Nephron (organoid): ENCODE measurements around the gene CIZ1.
"Not testable (repeated sequence)": the region's sequence is repeated elsewhere in the genome, so short reads cannot be mapped to it uniquely, and the experiment has no call there.

Experiments
- H3K27ac Mint-ChIP-seq, 3 experiments: 2 replicates each; pipeline ENCODE4 v1.8.0; 2020; ENCODE audit warnings: mixed read lengths in 3 of 3, mild to moderate bottlenecking in 2 of 3, moderate library complexity in 1 of 3
- H3K27me3 Mint-ChIP-seq: 2 replicates; pipeline ENCODE4 v1.8.0; 2021; ENCODE audit warnings: low read depth, mild to moderate bottlenecking, moderate library complexity, mixed read lengths
- H3K36me3 Mint-ChIP-seq: 2 replicates; pipeline ENCODE4 v1.8.0; 2020; ENCODE audit warnings: low read depth, mixed read lengths
- H3K4me1 Mint-ChIP-seq: 2 replicates; pipeline ENCODE4 v1.8.0; 2020; ENCODE audit warnings: mixed read lengths
- H3K4me3 Mint-ChIP-seq, 3 experiments: 2 replicates each; pipeline ENCODE4 v1.8.0; 2020; ENCODE audit warnings: mild to moderate bottlenecking in 3 of 3, mixed read lengths in 3 of 3, moderate library complexity in 2 of 3
- H3K9me3 Mint-ChIP-seq: 2 replicates; pipeline ENCODE4 v1.8.0; 2020; ENCODE audit warnings: mixed read lengths
- TF ChIP-seq, protein P1 (sequence below), 3 experiments: fragments of 200-600 bp; sonication (generic); IDR thresholded peaks; one replicate each; pipeline ENCODE4 v1.5.0; 2021; ENCODE audit warnings: antibody characterized with exemption in 3 of 3; ENCODE audit not compliant: unreplicated experiment in 3 of 3

CIZ1 gene, protein sequence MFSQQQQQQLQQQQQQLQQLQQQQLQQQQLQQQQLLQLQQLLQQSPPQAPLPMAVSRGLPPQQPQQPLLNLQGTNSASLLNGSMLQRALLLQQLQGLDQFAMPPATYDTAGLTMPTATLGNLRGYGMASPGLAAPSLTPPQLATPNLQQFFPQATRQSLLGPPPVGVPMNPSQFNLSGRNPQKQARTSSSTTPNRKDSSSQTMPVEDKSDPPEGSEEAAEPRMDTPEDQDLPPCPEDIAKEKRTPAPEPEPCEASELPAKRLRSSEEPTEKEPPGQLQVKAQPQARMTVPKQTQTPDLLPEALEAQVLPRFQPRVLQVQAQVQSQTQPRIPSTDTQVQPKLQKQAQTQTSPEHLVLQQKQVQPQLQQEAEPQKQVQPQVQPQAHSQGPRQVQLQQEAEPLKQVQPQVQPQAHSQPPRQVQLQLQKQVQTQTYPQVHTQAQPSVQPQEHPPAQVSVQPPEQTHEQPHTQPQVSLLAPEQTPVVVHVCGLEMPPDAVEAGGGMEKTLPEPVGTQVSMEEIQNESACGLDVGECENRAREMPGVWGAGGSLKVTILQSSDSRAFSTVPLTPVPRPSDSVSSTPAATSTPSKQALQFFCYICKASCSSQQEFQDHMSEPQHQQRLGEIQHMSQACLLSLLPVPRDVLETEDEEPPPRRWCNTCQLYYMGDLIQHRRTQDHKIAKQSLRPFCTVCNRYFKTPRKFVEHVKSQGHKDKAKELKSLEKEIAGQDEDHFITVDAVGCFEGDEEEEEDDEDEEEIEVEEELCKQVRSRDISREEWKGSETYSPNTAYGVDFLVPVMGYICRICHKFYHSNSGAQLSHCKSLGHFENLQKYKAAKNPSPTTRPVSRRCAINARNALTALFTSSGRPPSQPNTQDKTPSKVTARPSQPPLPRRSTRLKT

DNA sequence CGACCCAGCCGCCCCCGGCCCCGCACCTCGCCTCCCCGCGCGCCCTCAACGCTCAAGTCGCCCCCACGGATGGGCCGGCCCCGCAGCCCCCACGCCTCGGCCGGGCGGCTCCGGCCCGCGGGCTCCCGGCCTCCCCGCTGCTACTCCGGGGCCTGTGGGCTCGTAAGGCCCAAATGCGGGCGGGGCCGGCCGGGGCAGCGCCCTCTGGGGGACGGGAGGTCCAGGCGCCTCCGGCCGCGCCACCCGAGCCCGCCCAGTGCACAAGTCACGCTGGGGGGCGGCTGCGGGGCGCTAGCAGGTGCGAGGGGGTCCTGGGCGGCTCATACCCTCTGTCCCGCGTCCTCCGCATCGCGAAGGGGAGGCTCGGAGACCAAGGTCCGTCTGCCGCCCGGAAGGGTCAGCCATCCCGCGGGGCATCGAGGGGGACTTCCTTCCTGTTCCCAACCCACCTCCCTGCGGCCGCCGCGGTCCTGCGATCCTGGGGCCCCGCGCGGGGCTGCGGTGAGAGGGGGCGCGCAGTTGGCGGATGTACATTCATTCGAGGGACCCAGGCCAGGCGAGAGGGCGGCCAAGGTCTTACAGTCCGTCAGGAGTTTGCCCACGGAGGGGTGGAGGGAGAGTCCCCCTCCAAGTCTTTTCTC lies at the start of gene CIZ1:
TSS of gene CIZ1 (minus strand) at position 167 of the 641 bp plus-strand sequence. CDS start 715 bp downstream, outside the sequence.
- peak within 1 kb of the TSS; percentile 95 to 100 (median 100) for H3K4me3 Mint-ChIP-seq
- peaks cover 9% of the 10 kb centered on the region for H3K4me1 Mint-ChIP-seq
- no peaks in the 10 kb centered on the region for H3K9me3 Mint-ChIP-seq
- TF ChIP-seq, protein P1, sequence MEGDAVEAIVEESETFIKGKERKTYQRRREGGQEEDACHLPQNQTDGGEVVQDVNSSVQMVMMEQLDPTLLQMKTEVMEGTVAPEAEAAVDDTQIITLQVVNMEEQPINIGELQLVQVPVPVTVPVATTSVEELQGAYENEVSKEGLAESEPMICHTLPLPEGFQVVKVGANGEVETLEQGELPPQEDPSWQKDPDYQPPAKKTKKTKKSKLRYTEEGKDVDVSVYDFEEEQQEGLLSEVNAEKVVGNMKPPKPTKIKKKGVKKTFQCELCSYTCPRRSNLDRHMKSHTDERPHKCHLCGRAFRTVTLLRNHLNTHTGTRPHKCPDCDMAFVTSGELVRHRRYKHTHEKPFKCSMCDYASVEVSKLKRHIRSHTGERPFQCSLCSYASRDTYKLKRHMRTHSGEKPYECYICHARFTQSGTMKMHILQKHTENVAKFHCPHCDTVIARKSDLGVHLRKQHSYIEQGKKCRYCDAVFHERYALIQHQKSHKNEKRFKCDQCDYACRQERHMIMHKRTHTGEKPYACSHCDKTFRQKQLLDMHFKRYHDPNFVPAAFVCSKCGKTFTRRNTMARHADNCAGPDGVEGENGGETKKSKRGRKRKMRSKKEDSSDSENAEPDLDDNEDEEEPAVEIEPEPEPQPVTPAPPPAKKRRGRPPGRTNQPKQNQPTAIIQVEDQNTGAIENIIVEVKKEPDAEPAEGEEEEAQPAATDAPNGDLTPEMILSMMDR (IDR thresholded peaks at IDR 0.05; ENCODE audit: unreplicated experiment in 3 of 3) = peak; percentile 84 to 88 (median 85)
- peaks cover 27% of the 10 kb centered on the region for H3K36me3 Mint-ChIP-seq
- H3K27me3 Mint-ChIP-seq = no peaks in the 10 kb centered on the region
- peak within 1 kb of the TSS; percentile 94 to 98 (median 97) for H3K27ac Mint-ChIP-seq

DNA sequence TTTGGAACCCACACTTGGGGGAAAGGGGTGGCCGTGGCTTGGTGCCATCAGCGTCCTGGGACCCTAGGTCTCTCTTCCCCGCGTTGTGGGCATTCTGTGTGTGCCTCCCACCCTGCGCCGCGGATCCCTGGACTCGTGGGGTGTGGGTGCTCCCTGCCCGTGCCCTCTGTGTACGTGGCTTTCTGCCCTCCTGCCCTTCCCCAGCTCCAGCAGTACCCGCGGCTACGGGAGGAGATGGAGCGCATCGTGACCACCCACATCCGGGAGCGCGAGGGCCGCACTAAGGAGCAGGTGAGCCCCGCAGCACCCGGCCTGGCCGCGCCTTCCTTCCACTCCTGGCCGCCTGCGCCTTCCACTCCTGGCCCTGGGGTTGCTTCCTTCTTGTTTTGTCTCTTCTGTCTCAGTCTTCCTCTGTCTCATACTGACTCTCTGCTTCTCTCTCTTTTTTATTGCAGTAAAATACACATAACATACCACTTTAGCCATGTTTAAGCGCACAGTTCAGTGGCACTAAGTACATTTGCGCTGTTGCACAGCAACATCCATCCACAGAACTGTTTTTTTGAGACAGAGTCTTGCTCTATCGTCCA lies 42.5 kb upstream of the CIZ1 start:
- no peaks in the 10 kb centered on the region for H3K27me3 Mint-ChIP-seq
- no peaks in the 10 kb centered on the region for H3K9me3 Mint-ChIP-seq
- H3K4me3 Mint-ChIP-seq = no peak overlapping the region
- H3K27ac Mint-ChIP-seq = no peak overlapping the region
- H3K36me3 Mint-ChIP-seq = peaks cover 21% of the 10 kb centered on the region
- H3K4me1 Mint-ChIP-seq = no peaks in the 10 kb centered on the region
- TF ChIP-seq, protein P1 (IDR thresholded peaks at IDR 0.05; ENCODE audit: unreplicated experiment in 3 of 3) = no peak

DNA sequence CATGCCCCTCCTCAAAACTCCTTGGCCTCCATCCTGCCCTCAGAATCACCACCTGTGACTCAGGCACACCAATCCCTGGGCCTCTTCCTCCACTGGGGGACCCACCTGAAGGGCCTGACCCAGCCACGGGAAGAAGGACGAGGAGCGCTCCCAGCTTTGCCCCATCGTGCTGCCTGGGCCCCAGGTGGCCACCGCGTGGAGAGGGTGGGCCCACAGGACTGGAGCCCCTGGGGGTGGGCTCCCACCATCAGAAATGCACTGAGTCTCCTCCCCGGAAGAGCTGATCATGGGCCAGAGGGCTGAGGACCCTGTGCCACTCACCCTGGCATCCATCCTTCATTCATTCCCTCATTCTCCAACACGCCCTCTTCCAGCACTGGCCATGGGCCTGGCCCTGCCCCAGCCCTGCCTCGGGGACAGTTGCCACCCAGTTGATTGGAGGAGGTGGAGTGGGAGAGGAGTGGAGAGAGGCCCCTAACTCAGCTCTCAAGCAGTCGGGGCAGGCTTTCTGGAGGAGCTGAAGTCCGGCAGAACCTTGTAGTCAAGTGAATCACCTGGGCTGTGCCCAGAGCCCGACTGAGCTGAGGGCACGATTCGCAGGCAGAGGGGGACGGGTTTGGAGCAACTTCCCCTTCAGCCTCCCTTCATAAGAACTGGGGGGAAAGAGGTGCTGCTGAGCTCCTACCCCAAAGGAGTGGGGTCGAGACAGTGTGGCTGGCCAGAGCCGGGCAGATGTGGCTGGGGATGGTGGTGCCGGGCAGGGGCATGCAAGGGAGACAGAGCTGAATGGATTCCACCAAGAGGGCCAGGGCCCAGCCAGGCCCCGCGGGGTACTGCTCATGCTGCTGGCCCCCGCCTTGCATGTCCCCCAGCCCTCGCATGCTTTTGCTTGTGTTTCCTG lies 41.4 kb upstream of the CIZ1 start:
- no peak overlapping the region for H3K4me3 Mint-ChIP-seq
- no peaks in the 10 kb centered on the region for H3K4me1 Mint-ChIP-seq
- no peak overlapping the region for H3K27ac Mint-ChIP-seq
- H3K9me3 Mint-ChIP-seq = no peaks in the 10 kb centered on the region
- H3K36me3 Mint-ChIP-seq = peaks cover 21% of the 10 kb centered on the region
- TF ChIP-seq, protein P1 (IDR thresholded peaks at IDR 0.05; ENCODE audit: unreplicated experiment in 3 of 3) = no peak
- H3K27me3 Mint-ChIP-seq = no peaks in the 10 kb centered on the region

DNA sequence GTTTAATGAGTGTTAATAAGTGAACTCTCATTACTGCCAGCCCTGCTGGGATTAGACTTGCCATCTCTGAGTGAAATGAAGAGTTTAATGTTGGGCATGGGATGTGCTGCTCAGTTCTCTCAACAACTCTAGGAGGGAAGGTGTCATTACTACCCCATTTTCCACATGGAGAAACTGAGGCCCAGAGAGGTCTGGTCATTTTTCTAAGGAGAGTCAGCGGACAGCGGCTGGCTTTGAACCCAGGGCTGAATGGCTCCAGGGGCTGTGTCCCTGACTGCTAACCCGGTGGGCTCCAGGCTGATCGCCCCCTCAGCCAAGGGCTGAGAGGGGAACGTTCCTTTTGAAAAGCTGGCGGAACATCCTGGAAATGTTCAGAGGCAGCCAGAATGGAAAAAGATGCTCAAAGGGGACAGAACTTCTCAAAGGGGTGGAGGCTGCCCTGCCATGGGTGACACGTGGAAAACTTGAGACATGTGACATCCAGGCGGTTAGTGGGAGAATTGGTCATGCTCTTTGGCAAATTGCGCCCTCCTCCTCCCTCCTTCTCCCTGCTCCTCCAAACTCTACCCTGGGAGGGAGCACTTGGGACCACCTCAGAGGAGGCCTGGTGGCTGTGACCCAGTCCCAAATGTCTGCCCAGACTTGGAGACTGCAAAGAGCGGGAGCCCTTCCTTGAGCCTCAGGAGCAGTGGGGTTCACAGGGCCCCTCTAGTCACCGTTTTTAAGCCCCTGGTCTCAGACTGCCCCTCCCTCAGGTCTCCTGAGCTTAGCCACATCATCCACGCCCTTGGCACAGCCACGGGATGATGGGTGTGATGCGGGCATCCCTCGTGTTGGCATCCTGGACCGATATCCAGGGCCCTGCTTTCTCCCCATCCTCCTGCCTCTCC lies 40.5 kb upstream of the CIZ1 start:
- H3K9me3 Mint-ChIP-seq = no peaks in the 10 kb centered on the region
- H3K4me1 Mint-ChIP-seq = no peaks in the 10 kb centered on the region
- peaks cover 18% of the 10 kb centered on the region for H3K36me3 Mint-ChIP-seq
- H3K4me3 Mint-ChIP-seq = no peak overlapping the region
- H3K27me3 Mint-ChIP-seq = no peaks in the 10 kb centered on the region
- no peak overlapping the region for H3K27ac Mint-ChIP-seq
- TF ChIP-seq, protein P1 (IDR thresholded peaks at IDR 0.05; ENCODE audit: unreplicated experiment in 3 of 3) = no peak

DNA sequence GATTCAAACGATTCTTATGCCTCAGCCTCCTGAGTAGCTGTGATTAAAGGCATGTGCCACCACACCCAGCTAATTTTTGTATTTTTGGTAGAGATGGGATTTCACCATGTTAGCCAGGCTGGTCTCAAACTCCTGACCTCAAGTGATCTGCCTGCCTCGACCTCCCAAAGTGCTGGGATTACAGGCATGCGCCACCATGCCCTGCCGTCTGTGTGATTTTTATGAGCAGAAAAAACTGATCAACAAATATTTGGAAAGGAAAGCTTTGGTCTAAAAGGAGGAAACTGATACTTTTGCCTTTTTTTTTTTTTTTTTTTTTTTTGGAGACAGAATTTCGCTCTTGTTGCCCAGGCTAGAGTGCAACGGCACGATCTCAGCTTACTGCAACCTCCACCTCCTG lies 39.5 kb upstream of the CIZ1 start:
- not testable (repeated sequence) for H3K4me1 Mint-ChIP-seq, H3K27me3 Mint-ChIP-seq, H3K27ac Mint-ChIP-seq, H3K4me3 Mint-ChIP-seq, H3K9me3 Mint-ChIP-seq
- H3K36me3 Mint-ChIP-seq = peaks cover 15% of the 10 kb centered on the region
